EL (cell line): Measurements from ENCODE around the gene TCFL5.
"Not testable (repeated sequence)": the region's sequence is repeated elsewhere in the genome, so short reads cannot be mapped to it uniquely, and the experiment has no call there.

ENCODE experiments used
- DNase-seq: peaks from one replicate; pipeline ENCODE4 v3.0.0-alpha.2; 2016

Gene TCFL5

GRCh38 chr20:62852841-62853240, 8.8 kb downstream of the TCFL5 start:
- DNase-seq: no peak

GRCh38 chr20:62852196-62852595, 9.4 kb downstream of the TCFL5 start:
- DNase-seq: no peak

GRCh38 chr20:62850333-62850974, 11.2 kb downstream of the TCFL5 start:
- DNase-seq: no peak

GRCh38 chr20:62849431-62849830, 12.2 kb downstream of the TCFL5 start:
- no peak for DNase-seq

GRCh38 chr20:62848917-62849316, 12.7 kb downstream of the TCFL5 start:
- not testable (repeated sequence) for DNase-seq

GRCh38 chr20:62846166-62846890, 15.3 kb downstream of the TCFL5 start:
- no peak for DNase-seq

- no peak for DNase-seq
Measured at GRCh38 chr20:62845416-62846160, 16.0 kb downstream of the TCFL5 start.

GRCh38 chr20:62844182-62844581, 17.4 kb downstream of the TCFL5 start:
- no peak for DNase-seq

- no peak for DNase-seq
Measured at GRCh38 chr20:62843656-62844055, 18.0 kb downstream of the TCFL5 start.

GRCh38 chr20:62841705-62842212, 19.9 kb downstream of the TCFL5 start:
- no peak for DNase-seq

- DNase-seq: no peak
Measured at GRCh38 chr20:62840244-62841197, 21.1 kb downstream of the TCFL5 start.

GRCh38 chr20:62839816-62840215, 21.8 kb downstream of the TCFL5 start:
- DNase-seq: no peak

GRCh38 chr20:62839261-62839660, 22.4 kb downstream of the TCFL5 start:
- DNase-seq: no peak

GRCh38 chr20:62838128-62838891, 23.3 kb downstream of the TCFL5 start:
- DNase-seq: peak; percentile 35

- no peak for DNase-seq
Measured at GRCh38 chr20:62837790-62838127, 23.9 kb downstream of the TCFL5 start.

- no peak for DNase-seq
Measured at GRCh38 chr20:62836967-62837490, 24.6 kb downstream of the TCFL5 start.

- no peak for DNase-seq
Measured at GRCh38 chr20:62835931-62836861, 25.4 kb downstream of the TCFL5 start.

GRCh38 chr20:62834967-62835730, 26.5 kb downstream of the TCFL5 start:
- DNase-seq: no peak

- no peak for DNase-seq
Measured at GRCh38 chr20:62832951-62833391, 28.7 kb downstream of the TCFL5 start.
